PFSK-1 (cell line): Measurements from ENCODE around the gene MRPL51.

ENCODE experiments used
- FOXP2 ChIP-seq: optimal IDR thresholded peaks from 2 replicates; pipeline ENCODE3; 2011; ENCODE audit warnings: borderline replicate concordance, control low read depth, inconsistent platforms; ENCODE audit not compliant: insufficient read depth; ENCODE audit errors: extremely low read length, extremely low read depth
- POLR2AphosphoS5 ChIP-seq: IDR thresholded peaks from 2 replicates; pipeline ENCODE4 v1.6.1; 2012; ENCODE audit warnings: low read depth, mild to moderate bottlenecking, control low read depth, low read length, moderate library complexity

- no peak for TF ChIP-seq POLR2AphosphoS5
- no peak for TF ChIP-seq FOXP2
These were observed 20.6 kb downstream of the MRPL51 start for GRCh38 chr12:6472491-6472890.
